Measurements from ENCODE around the gene PHIP. TPM values are rescaled to one million over a fixed set of nuclear protein-coding genes. Genes with fewer than 3 reads are reported as not detected.

The PHIP gene
- total RNA-seq, 1 donor from 2014 or later, result 13.0 TPM

DNA sequence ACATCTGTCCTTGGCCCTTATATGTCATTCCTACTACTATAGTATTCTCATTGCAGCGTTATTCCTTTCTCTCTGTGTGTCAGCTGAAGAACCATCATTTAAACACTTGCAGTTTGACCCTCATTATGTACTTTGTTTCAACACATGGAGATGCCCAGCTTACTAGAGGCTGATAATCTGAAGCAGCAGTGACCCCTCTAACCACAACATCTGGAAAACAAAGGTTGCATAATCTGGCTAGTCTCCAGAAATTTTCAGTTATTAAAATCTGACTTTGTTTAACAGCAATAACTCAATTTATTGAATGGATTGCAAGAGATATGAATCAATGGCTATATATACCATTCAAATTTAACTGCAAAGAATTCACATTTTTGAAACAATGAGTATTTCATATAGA lies 6.6 kb upstream of the PHIP start:
- intact Hi-C loops (cut with micrococcal nuclease), result no loop called here
- no peaks in the 10 kb centered on the region for H3K27me3 ChIP-seq (ENCODE audit: low read depth)
- no peaks in the 10 kb centered on the region for H3K36me3 ChIP-seq
- H3K4me3 ChIP-seq, result no peak overlapping the region
- TF ChIP-seq, protein P1, sequence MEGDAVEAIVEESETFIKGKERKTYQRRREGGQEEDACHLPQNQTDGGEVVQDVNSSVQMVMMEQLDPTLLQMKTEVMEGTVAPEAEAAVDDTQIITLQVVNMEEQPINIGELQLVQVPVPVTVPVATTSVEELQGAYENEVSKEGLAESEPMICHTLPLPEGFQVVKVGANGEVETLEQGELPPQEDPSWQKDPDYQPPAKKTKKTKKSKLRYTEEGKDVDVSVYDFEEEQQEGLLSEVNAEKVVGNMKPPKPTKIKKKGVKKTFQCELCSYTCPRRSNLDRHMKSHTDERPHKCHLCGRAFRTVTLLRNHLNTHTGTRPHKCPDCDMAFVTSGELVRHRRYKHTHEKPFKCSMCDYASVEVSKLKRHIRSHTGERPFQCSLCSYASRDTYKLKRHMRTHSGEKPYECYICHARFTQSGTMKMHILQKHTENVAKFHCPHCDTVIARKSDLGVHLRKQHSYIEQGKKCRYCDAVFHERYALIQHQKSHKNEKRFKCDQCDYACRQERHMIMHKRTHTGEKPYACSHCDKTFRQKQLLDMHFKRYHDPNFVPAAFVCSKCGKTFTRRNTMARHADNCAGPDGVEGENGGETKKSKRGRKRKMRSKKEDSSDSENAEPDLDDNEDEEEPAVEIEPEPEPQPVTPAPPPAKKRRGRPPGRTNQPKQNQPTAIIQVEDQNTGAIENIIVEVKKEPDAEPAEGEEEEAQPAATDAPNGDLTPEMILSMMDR (IDR thresholded peaks at IDR 0.05; ENCODE audit: borderline replicate concordance), result no peak
- peaks cover 8% of the 10 kb centered on the region for H3K4me1 ChIP-seq
- no peak for DNase-seq
- no peak overlapping the region for H3K27ac ChIP-seq (replicated peaks)
- H3K9me3 ChIP-seq (replicated peaks), result no peaks in the 10 kb centered on the region

DNA sequence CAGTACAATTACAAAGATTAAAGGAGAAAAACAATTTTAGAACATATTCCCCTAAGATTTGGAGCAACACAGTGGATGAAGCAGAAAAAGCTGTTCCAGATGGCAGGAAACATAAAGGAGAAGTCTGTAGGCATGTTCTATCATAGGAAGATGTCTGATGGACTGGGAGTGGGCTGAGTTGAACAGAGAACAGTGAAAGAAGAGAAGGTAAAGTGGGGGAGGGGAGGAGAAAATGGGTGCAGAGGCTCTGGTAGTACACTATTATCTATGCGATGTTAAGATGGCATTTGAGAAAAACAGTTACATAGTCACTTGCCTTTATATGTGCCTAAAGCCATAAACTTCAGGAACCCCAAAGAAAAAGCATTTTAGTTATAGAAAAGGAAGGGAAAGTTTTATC lies 4.2 kb upstream of the PHIP start:
- Histone ChIP-seq H3K27me3 (ENCODE audit: low read depth) (no peaks in the 10 kb centered on the region), H3K27ac (replicated peaks) (no peak overlapping the region), H3K36me3 (no peaks in the 10 kb centered on the region), H3K4me3 (no peak overlapping the region), H3K9me3 (replicated peaks) (no peaks in the 10 kb centered on the region), H3K4me1 (peaks cover 21% of the 10 kb centered on the region)
- DNase-seq, result no peak
- intact Hi-C loops (cut with micrococcal nuclease), result no loop called here
- TF ChIP-seq, protein P1 (IDR thresholded peaks at IDR 0.05; ENCODE audit: borderline replicate concordance), result no peak

DNA sequence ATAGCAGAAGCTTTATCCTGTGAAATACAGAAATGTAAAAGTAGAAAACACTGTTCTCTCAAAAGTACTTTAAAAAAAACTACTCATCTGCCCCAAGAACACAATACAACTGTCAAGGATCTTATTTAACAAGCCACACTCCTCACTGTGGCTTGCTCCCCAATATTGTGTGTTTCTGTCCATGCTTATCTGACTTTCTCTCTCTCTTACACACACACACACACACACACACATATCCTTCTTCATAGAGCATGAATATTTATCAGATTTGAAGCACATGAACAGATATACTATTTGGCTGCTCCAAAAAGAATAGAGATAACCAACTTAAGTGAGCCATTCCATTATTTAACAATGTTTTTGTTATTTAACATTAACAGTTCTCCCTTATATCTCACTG lies 3.6 kb upstream of the PHIP start:
- Histone ChIP-seq H3K9me3 (replicated peaks) (no peaks in the 10 kb centered on the region), H3K36me3 (no peaks in the 10 kb centered on the region), H3K4me3 (no peak overlapping the region), H3K27ac (replicated peaks) (no peak overlapping the region), H3K4me1 (peaks cover 21% of the 10 kb centered on the region), H3K27me3 (ENCODE audit: low read depth) (no peaks in the 10 kb centered on the region)
- DNase-seq, result no peak
- TF ChIP-seq, protein P1 (IDR thresholded peaks at IDR 0.05; ENCODE audit: borderline replicate concordance), result no peak
- intact Hi-C loops (cut with micrococcal nuclease), result no loop called here

DNA sequence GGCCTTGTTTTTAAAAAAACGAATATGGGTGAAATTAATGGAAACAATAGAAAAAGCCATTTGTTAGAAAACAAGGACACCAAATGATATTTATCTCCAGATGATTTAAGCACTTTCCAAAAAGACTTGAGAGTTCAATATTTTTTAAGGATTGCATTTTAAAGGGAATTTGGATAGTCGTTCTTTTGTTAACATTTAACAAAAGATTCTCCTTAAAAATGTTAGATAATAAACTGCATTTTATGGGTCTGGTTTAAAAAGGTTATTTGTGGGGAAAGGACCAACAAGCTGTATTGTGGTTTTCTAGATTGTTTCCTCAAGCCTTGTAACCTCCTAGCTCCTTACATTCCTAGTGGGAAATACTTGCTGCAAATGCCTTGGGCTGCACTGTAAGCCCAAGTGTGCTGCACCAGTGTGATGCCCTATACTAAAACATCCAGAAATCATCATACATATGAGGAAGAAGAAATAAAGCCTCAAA lies 1.5 kb upstream of the PHIP start:
- H3K27me3 ChIP-seq (ENCODE audit: low read depth), result no peaks in the 10 kb centered on the region
- H3K27ac ChIP-seq (replicated peaks), result peak overlapping the region; percentile 99
- peaks cover 33% of the 10 kb centered on the region for H3K4me1 ChIP-seq
- no peaks in the 10 kb centered on the region for H3K36me3 ChIP-seq
- intact Hi-C loops (cut with micrococcal nuclease), result loop anchor here (5.0 kb wide), 1 partner anchor 153 kb away; the partner anchor contains the start of gene HMGN3
- no peaks in the 10 kb centered on the region for H3K9me3 ChIP-seq (replicated peaks)
- TF ChIP-seq, protein P1 (IDR thresholded peaks at IDR 0.05; ENCODE audit: borderline replicate concordance), result no peak
- no peak for DNase-seq
- peak overlapping the region; percentile 92 for H3K4me3 ChIP-seq

DNA sequence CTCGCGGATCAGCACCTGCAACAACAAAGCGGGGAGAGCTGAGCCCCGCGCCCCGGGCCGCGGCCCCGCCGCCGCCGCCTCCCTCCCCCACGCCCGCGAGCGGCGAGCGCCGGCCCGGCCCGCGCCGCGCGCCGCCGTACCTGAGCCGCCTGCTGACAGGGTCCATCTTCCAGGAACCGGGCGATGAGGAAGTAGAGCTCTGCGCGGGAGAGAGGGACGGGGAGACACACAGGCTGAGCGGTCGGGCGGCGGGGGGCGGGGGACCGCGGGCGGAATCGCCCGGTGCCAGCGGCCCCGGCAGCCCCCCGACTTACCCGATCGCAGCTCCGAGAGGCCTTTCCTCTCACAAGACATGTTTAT lies 359 bp downstream of the PHIP start:
- Histone ChIP-seq H3K4me3 (peak overlapping the region; percentile 92), H3K27me3 (ENCODE audit: low read depth) (no peaks in the 10 kb centered on the region), H3K9me3 (replicated peaks) (no peaks in the 10 kb centered on the region), H3K4me1 (peaks cover 52% of the 10 kb centered on the region), H3K36me3 (peaks cover 2% of the 10 kb centered on the region), H3K27ac (replicated peaks) (peak overlapping the region; percentile 99)
- DNase-seq, result no peak
- TF ChIP-seq, protein P1 (IDR thresholded peaks at IDR 0.05; ENCODE audit: borderline replicate concordance), result no peak
- intact Hi-C loops (cut with micrococcal nuclease), result loop anchor here (5.0 kb wide), 1 partner anchor 155 kb away; the partner anchor contains the start of gene HMGN3

Measured in left ventricle myocardium inferior (tissue), 1 donor.